CD14-positive monocyte (primary cell): ENCODE results near the gene ROBO3. TPM values are rescaled to one million over a fixed set of nuclear protein-coding genes. Genes with fewer than 3 reads are reported as not detected.

Experiments
- DNase-seq, 3 donors: peaks; one replicate each; pipeline ENCODE4 v3.0.0-alpha.2; 2011 to 2022
- H2AFZ ChIP-seq: 2 replicates; pipeline ENCODE4 v1.6.0; 2012; ENCODE audit warnings: mild to moderate bottlenecking, low read depth, low read length, inconsistent platforms; ENCODE audit not compliant: insufficient read depth, poor library complexity, severe bottlenecking
- H3K27ac ChIP-seq, 2 donors: 1 replicate in 1 of 2; 2 replicates in 1 of 2; pipeline ENCODE4 v1.5.1; 2012 to 2013; ENCODE audit warnings: low read length in 2 of 2, control low read depth in 1 of 2, inconsistent platforms in 1 of 2, low read depth in 1 of 2, mild to moderate bottlenecking in 1 of 2
- H3K27me3 ChIP-seq, 2 donors: one replicate each; pipeline versions ENCODE4 v1.6.0 to v1.6.1; 2011 to 2013; ENCODE audit warnings: low read length in 2 of 2; ENCODE audit not compliant: control insufficient read depth in 2 of 2, insufficient read depth in 2 of 2
- H3K36me3 ChIP-seq, 2 donors: replicated peaks in 1 of 2; 1 replicate in 1 of 2; 2 replicates in 1 of 2; pipeline versions ENCODE4 v1.5.1 to v1.6.1; 2012 to 2013; ENCODE audit warnings: low read length in 2 of 2, control low read depth in 1 of 2, inconsistent platforms in 1 of 2, mild to moderate bottlenecking in 1 of 2; ENCODE audit not compliant: insufficient read depth in 2 of 2, control insufficient read depth in 1 of 2
- H3K4me1 ChIP-seq, 2 donors: 1 replicate in 1 of 2; 2 replicates in 1 of 2; pipeline versions ENCODE4 v1.5.1 to v1.6.1; 2012 to 2013; ENCODE audit warnings: low read length in 2 of 2, control low read depth in 1 of 2, inconsistent platforms in 1 of 2, mild to moderate bottlenecking in 1 of 2, moderate library complexity in 1 of 2; ENCODE audit not compliant: insufficient read depth in 2 of 2, control insufficient read depth in 1 of 2
- H3K4me2 ChIP-seq: replicated peaks from 2 replicates; pipeline ENCODE3; 2012; ENCODE audit warnings: low read length, moderate library complexity, mild to moderate bottlenecking; ENCODE audit not compliant: poor library complexity, severe bottlenecking; ENCODE audit errors: extremely low read depth
- H3K4me3 ChIP-seq, 3 experiments: fragments of 200-600 bp in 1 of 3; sonication (generic) in 1 of 3; replicated peaks in 1 of 3; 1 replicate in 2 of 3; 2 replicates in 1 of 3; pipeline ENCODE4 v1.5.1; 2011 to 2013; ENCODE audit warnings: low read length in 3 of 3, mild to moderate bottlenecking in 3 of 3, control low read depth in 2 of 3, low read depth in 2 of 3, inconsistent platforms in 1 of 3, moderate library complexity in 1 of 3
- H3K79me2 ChIP-seq: 2 replicates; pipeline ENCODE4 v1.6.0; 2012; ENCODE audit warnings: mild to moderate bottlenecking, control low read depth, inconsistent platforms, low read length, moderate library complexity; ENCODE audit not compliant: insufficient read depth
- H3K9ac ChIP-seq: 2 replicates; pipeline ENCODE4 v1.6.0; 2017; ENCODE audit warnings: low read length, mild to moderate bottlenecking; ENCODE audit not compliant: insufficient read depth, poor library complexity, severe bottlenecking
- H3K9me3 ChIP-seq, 2 donors: replicated peaks in 1 of 2; 1 replicate in 1 of 2; 2 replicates in 1 of 2; pipeline versions ENCODE4 v1.5.1 to v1.6.1; 2012 to 2013; ENCODE audit warnings: low read length in 2 of 2, control low read depth in 1 of 2; ENCODE audit not compliant: control insufficient read depth in 1 of 2, insufficient read depth in 1 of 2
- H4K20me1 ChIP-seq: 2 replicates; pipeline ENCODE4 v1.6.0; 2012; ENCODE audit warnings: mild to moderate bottlenecking, low read length, control low read depth, moderate library complexity; ENCODE audit not compliant: insufficient read depth
- H3K27ac Mint-ChIP-seq, 7 donors: one replicate each; pipeline ENCODE4 v1.8.0; 2020; ENCODE audit warnings: mild to moderate bottlenecking in 7 of 7, mixed read lengths in 7 of 7, moderate library complexity in 6 of 7, inconsistent platforms in 2 of 7
- H3K27me3 Mint-ChIP-seq, 3 donors: one replicate each; pipeline ENCODE4 v1.8.0; 2021 to 2022; ENCODE audit warnings: low read depth in 3 of 3, mild to moderate bottlenecking in 3 of 3, mixed read lengths in 3 of 3, moderate library complexity in 3 of 3, inconsistent platforms in 1 of 3
- H3K36me3 Mint-ChIP-seq, 2 donors: one replicate each; pipeline ENCODE4 v1.8.0; 2020; ENCODE audit warnings: mixed read lengths in 2 of 2, inconsistent platforms in 1 of 2, mild to moderate bottlenecking in 1 of 2
- H3K4me1 Mint-ChIP-seq: one replicate; pipeline ENCODE4 v1.8.0; 2020; ENCODE audit warnings: mild to moderate bottlenecking, mixed read lengths
- H3K4me3 Mint-ChIP-seq, 2 donors: one replicate each; pipeline ENCODE4 v1.8.0; 2020; ENCODE audit warnings: mild to moderate bottlenecking in 2 of 2, mixed read lengths in 2 of 2, moderate library complexity in 1 of 2
- H3K9me3 Mint-ChIP-seq, 7 donors: one replicate each; pipeline ENCODE4 v1.8.0; 2020 to 2022; ENCODE audit warnings: mixed read lengths in 7 of 7, mild to moderate bottlenecking in 6 of 7, moderate library complexity in 6 of 7, inconsistent platforms in 2 of 7
- WGBS: methylation state at CpG from one replicate; pipeline ENCODE4 v1.1.5; 2013; ENCODE audit warnings: missing lambda C conversion rate; ENCODE audit not compliant: insufficient coverage; 5-methylcytosine and 5-hydroxymethylcytosine counted together
- intact Hi-C, 2 donors: fragments of 100-400 bp; cut with micrococcal nuclease; formaldehyde crosslinking; loops; one replicate each; pipeline versions ENCODE4 v1.15.0 to v1.15.1; 2023
- polyA plus RNA-seq, 3 donors: library from polyadenylated mRNA; depleted of rRNA in 1 of 3; unstranded in 2 of 3; stranded (reverse) in 1 of 3; fragments of 300-500 nt in 2 of 3; fragments of >200 nt in 1 of 3; fragmentation: Illumina TruSeq in 2 of 3; gene quantifications; 1 replicate in 2 of 3; 2 replicates in 1 of 3; pipeline ENCODE4 v1.2.3, GENCODE V29; 2012 to 2021
- TF ChIP-seq, protein P1 (sequence below): fragments of 200-600 bp; IDR thresholded peaks from one replicate; pipeline ENCODE4 v1.8.0; 2022; ENCODE audit warnings: antibody characterized with exemption, mild to moderate bottlenecking

The ROBO3 gene
- polyA plus RNA-seq, 3 donors, result 0.39 to 11.6 (median 0.81) TPM

GRCh38 chr11:124817036-124817435, 48.2 kb upstream of the ROBO3 start:
- Histone ChIP-seq H4K20me1 (no peaks in the 10 kb centered on the region), H3K79me2 (no peaks in the 10 kb centered on the region), H2AFZ (no peak overlapping the region), H3K4me1 (no peaks in the 10 kb centered on the region), H3K36me3 (no peaks in the 10 kb centered on the region), H3K9me3 (no peaks in the 10 kb centered on the region), H3K27me3 (peaks cover 2 to 21% of the 10 kb centered on the region in 2 donors), H3K27ac (no peak overlapping the region), H3K9ac (no peak overlapping the region), H3K4me3 (no peak overlapping the region), H3K4me2 (no peak overlapping the region)
- no peaks in the 10 kb centered on the region for H3K4me1 Mint-ChIP-seq
- no peak for DNase-seq
- no peaks in the 10 kb centered on the region for H3K36me3 Mint-ChIP-seq
- no peak overlapping the region for H3K4me3 Mint-ChIP-seq
- TF ChIP-seq, protein P1, sequence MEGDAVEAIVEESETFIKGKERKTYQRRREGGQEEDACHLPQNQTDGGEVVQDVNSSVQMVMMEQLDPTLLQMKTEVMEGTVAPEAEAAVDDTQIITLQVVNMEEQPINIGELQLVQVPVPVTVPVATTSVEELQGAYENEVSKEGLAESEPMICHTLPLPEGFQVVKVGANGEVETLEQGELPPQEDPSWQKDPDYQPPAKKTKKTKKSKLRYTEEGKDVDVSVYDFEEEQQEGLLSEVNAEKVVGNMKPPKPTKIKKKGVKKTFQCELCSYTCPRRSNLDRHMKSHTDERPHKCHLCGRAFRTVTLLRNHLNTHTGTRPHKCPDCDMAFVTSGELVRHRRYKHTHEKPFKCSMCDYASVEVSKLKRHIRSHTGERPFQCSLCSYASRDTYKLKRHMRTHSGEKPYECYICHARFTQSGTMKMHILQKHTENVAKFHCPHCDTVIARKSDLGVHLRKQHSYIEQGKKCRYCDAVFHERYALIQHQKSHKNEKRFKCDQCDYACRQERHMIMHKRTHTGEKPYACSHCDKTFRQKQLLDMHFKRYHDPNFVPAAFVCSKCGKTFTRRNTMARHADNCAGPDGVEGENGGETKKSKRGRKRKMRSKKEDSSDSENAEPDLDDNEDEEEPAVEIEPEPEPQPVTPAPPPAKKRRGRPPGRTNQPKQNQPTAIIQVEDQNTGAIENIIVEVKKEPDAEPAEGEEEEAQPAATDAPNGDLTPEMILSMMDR, result no peak
- peaks cover 30 to 50% (median 33%) of the 10 kb centered on the region in 3 donors for H3K27me3 Mint-ChIP-seq
- WGBS, result 100% methylated on average over 1 of the region's 3 CpGs
- no peak overlapping the region for H3K27ac Mint-ChIP-seq
- peaks cover 0 to 5% (median 0%) of the 10 kb centered on the region in 7 donors for H3K9me3 Mint-ChIP-seq
- intact Hi-C loops, result no loop called here

- no peak overlapping the region for H3K27ac Mint-ChIP-seq
- no peak for DNase-seq
- no peaks in the 10 kb centered on the region for H4K20me1 ChIP-seq
- peaks cover 0 to 14% of the 10 kb centered on the region in 2 donors for H3K27me3 ChIP-seq
- no peaks in the 10 kb centered on the region for H3K36me3 Mint-ChIP-seq
- no peak overlapping the region for H2AFZ ChIP-seq
- intact Hi-C loops, result no loop called here
- no peak overlapping the region for H3K4me2 ChIP-seq
- TF ChIP-seq, protein P1, result no peak
- H3K36me3 ChIP-seq, result no peaks in the 10 kb centered on the region
- H3K4me3 Mint-ChIP-seq, result no peak overlapping the region
- H3K4me1 Mint-ChIP-seq, result no peaks in the 10 kb centered on the region
- H3K9me3 Mint-ChIP-seq, result peaks cover 0 to 5% (median 0%) of the 10 kb centered on the region in 7 donors
- 89% methylated on average over 6 of the region's 6 CpGs for WGBS
- H3K4me3 ChIP-seq, result no peak overlapping the region
- no peak overlapping the region for H3K27ac ChIP-seq
- no peaks in the 10 kb centered on the region for H3K4me1 ChIP-seq
- H3K9ac ChIP-seq, result no peak overlapping the region
- H3K27me3 Mint-ChIP-seq, result peaks cover 16 to 29% (median 19%) of the 10 kb centered on the region in 3 donors
- H3K9me3 ChIP-seq, result no peaks in the 10 kb centered on the region
- no peaks in the 10 kb centered on the region for H3K79me2 ChIP-seq
Observed at GRCh38 chr11:124821995-124822730, 43.1 kb upstream of the ROBO3 start.
